Measurements from ENCODE around the gene PTPRM. TPM values are rescaled to one million over a fixed set of nuclear protein-coding genes. Genes with fewer than 3 reads are reported as not detected.
A peak's percentile ranks its signal among the peaks of the same experiment; 100 is the strongest.

The PTPRM gene
- total and polyA plus RNA-seq, 2 of the 4 experiments (the other 2 are of a cell fraction), result 28.3 to 51.2 TPM

GRCh38 chr18:8177330-8178016 lies 610.4 kb downstream of the PTPRM start:
- dilution Hi-C loops (cut with HindIII; ENCODE audit: low sequenced_read_pairs, unreplicated experiment) (no loop called here), in situ Hi-C loops (cut with MboI; ENCODE audit: low sequenced_read_pairs) (no loop called here), intact Hi-C loops (cut with micrococcal nuclease) (no loop called here)
- no TSS peak for BruUV-seq (replicated peaks)
- Histone ChIP-seq H2BK15ac (ENCODE audit: low read depth, low read length) (no peak overlapping the region), H3K27ac (ENCODE audit: insufficient read depth, low read length) (no peak overlapping the region), H3K9ac (ENCODE audit: low read depth, low read length) (no peak overlapping the region), H4K91ac (ENCODE audit: insufficient read depth, low read depth, low read length) (no peak overlapping the region), H2BK5ac (ENCODE audit: low read depth, low read length, poor library complexity, severe bottlenecking) (no peak overlapping the region), H3K79me1 (ENCODE audit: low read depth in 1 of 2, low read length in 2 of 2) (no peaks in the 10 kb centered on the region), H3K18ac (ENCODE audit: low read depth, low read length) (no peak overlapping the region), H2AK5ac (ENCODE audit: low read depth, low read length) (no peak overlapping the region), H3K14ac (replicated peaks; ENCODE audit: low read depth, low read length) (no peak overlapping the region), H4K20me1 (ENCODE audit: insufficient read depth, low read length) (no peaks in the 10 kb centered on the region), H3K56ac (ENCODE audit: extremely low read depth, insufficient read depth, low read length) (no peak overlapping the region), H2BK20ac (ENCODE audit: low read depth, low read length) (no peak overlapping the region), H2AFZ (replicated peaks; ENCODE audit: low read length, poor library complexity) (no peak overlapping the region), H4K8ac (ENCODE audit: low read depth in 2 of 2, low read length in 2 of 2) (no peak overlapping the region), H3K36me3 (ENCODE audit: control insufficient read depth, insufficient read depth, low read length) (no peaks in the 10 kb centered on the region), H2AK9ac (replicated peaks; ENCODE audit: low read depth, low read length, poor library complexity) (no peak overlapping the region), H4K5ac (ENCODE audit: low read depth, low read length) (no peak overlapping the region), H3K9me1 (ENCODE audit: insufficient read depth, low read length) (peaks cover 9% of the 10 kb centered on the region; the same call in 1 of the 2 replicates), H3K4ac (ENCODE audit: low read depth, low read length) (no peak overlapping the region), H3K4me3 (ENCODE audit: insufficient read depth, low read depth, low read length) (no peak overlapping the region), H3K4me2 (ENCODE audit: low read depth, low read length) (no peak overlapping the region), H3K23ac (ENCODE audit: low read depth, low read length) (no peak overlapping the region), H3K4me1 (ENCODE audit: control insufficient read depth, insufficient read depth, low read length) (peaks cover 7% of the 10 kb centered on the region), H2BK120ac (ENCODE audit: low read depth, low read length) (no peak overlapping the region), H3K27me3 (ENCODE audit: control insufficient read depth, insufficient read depth, low read length) (no peaks in the 10 kb centered on the region), H3K9me3 (ENCODE audit: control insufficient read depth, insufficient read depth, low read length) (no peaks in the 10 kb centered on the region)
- peak; percentile 42 for ATAC-seq (ENCODE audit: low read depth)
- ChIA-PET POLR2A (ENCODE audit: unreplicated experiment) (no interaction called here), CTCF (interaction anchor here (0.9 kb wide), 1 partner anchor 212 kb away, joined by 4 read pairs; no protein-coding TSS in a partner anchor)
- DNase-seq, result peak; percentile 17
- no peak for TF ChIP-seq SMC3 (IDR thresholded peaks at IDR 0.05; ENCODE audit: low read depth, low read length)
- WGBS, 2 experiments (ENCODE audit: extremely low coverage in 2 of 2, insufficient read length in 1 of 2), result no CpG with 5 or more reads among the region's 3 CpGs
